GM12874 (cell line): Measurements from ENCODE around the gene RPS6KA5.

Source experiments
- TF ChIP-seq, protein P1 (sequence below): IDR thresholded peaks from 2 replicates; pipeline ENCODE4 v1.5.1; 2011; ENCODE audit warnings: low read depth, mild to moderate bottlenecking, control low read depth, low read length, moderate library complexity; ENCODE audit not compliant: insufficient read depth

Gene RPS6KA5

DNA sequence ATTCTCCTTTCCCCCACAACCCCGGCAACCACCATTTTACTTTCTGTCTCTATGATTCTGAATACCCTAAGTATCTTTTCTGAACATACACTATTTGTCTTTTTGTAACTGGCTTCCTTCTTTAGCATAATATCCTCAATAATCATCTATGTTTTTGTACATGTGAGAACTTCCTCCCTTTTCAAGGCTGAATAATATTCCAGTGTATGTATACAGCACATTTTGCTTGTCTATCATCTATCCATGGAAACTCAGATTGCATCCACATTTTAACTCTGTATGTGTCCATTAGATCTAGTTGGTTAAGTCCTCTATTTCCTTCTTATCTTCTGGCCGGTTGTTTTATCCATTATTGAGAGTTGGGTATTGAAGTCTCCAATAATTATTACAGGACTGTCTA lies 180.2 kb downstream of the RPS6KA5 start:
- TF ChIP-seq, protein P1, sequence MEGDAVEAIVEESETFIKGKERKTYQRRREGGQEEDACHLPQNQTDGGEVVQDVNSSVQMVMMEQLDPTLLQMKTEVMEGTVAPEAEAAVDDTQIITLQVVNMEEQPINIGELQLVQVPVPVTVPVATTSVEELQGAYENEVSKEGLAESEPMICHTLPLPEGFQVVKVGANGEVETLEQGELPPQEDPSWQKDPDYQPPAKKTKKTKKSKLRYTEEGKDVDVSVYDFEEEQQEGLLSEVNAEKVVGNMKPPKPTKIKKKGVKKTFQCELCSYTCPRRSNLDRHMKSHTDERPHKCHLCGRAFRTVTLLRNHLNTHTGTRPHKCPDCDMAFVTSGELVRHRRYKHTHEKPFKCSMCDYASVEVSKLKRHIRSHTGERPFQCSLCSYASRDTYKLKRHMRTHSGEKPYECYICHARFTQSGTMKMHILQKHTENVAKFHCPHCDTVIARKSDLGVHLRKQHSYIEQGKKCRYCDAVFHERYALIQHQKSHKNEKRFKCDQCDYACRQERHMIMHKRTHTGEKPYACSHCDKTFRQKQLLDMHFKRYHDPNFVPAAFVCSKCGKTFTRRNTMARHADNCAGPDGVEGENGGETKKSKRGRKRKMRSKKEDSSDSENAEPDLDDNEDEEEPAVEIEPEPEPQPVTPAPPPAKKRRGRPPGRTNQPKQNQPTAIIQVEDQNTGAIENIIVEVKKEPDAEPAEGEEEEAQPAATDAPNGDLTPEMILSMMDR: no peak

DNA sequence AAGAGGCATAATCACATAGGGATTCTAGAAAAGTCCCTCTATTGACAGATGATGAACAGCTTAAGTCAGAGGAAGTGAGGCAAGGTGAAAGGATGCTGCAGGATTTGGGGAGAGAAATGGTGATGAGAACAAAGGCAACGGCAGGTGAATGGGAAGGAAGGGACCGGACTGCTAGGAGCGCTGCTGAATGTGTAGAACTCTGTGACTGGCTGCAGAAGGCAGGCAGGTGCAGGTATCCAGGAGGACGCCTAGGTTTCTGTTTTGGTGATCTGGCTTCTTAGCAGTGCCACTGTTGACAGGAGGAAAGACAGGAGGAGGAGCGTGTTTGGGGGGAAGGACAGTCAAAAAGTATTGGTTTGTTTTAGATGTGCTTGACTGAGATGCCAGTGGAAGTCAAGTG lies 185.8 kb downstream of the RPS6KA5 start:
- TF ChIP-seq, protein P1: no peak

DNA sequence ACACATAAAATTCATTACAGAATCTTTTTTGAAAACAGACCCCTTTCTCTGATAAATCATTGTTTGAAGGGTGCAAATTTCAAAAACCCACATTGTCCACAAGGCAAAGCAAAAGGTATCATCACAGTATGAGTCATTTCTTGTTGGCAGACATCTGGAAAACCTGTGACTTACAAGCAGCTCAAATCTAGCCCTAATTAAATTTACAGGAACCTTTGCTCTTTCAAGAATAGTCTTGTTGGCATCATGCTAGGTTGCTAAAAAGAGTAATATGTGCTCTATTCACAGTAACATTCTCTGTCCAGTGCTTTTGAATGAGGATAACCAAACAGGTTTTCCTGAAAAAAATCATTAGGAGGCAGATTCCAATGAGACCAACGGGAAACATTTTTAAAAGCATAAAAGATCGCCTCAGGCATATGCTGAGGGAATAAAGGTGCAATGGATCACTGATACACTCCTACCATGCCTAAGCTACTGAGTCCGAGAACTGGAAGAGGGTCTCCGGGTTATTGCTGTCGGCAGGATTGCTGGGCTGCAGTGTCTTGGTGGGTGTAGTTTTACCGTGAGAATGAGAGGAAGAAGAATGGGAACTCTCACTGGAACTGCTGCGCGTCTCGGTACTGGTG lies 188.7 kb downstream of the RPS6KA5 start:
- TF ChIP-seq, protein P1: no peak

DNA sequence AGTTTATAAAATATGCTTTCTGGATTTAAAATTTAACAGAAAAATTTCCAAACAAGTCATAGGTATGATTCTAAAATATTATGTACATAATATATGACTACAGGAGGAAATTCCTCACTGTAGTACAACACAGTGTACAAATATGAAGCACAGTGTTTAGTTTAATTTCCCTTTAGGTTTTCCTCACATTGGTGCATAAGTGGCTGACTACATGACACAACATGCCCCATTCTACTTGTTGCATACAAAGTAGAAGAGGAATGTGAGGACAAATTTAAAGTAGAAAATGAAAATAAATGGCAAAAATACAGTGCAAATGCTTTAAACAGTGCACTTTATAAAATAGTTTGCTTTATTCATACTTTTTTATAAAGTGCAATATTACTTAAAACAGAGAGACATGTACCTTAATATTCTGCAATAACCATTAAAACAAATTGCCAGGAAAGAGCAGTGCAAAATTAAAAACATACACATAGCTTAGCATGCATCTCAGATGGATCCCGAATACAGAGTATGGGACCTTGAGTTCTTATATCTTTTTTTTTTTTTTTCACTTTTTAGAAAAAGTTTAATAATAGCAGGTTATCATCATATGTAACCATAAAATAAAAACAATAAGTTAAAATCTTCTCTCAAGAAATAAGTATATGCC lies 189.4 kb downstream of the RPS6KA5 start:
- TF ChIP-seq, protein P1: no peak

DNA sequence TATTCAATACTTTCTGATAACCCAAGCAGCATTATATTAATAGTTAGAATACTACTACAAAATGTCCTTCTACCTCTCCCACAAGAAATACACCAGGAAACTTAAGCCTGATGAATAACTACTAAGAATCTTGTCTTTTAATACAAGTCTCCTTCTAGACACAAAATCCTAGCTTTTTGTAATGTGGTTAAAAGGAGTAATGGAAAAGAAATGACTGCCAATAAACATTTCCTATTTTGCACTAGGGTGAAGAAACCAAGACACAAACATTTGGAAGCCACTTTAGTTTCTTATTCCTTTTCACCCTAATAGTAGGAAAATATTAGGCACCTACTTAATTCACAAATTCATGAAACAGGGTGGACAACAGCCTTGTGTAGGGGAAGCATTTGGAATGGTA lies 192.9 kb downstream of the RPS6KA5 start:
- TF ChIP-seq, protein P1: no peak

DNA sequence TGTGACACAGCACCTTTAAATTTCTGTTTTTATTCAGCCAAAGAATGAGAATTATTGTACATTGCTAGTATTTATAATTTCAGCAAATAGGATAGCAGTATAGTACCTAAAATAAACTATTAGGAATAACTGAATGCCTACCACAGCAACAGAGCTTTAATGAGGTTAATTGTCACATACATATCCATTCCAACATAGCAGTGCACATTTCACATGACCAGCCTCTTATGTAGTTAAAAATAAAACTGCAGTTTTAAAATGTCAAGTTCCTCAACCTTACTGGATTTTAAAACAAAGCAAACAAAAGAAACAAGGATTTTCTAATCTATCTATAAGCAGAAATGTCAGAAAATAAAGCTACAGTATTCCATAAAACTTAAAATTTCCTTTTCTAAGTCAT lies 193.6 kb downstream of the RPS6KA5 start:
- TF ChIP-seq, protein P1: no peak

DNA sequence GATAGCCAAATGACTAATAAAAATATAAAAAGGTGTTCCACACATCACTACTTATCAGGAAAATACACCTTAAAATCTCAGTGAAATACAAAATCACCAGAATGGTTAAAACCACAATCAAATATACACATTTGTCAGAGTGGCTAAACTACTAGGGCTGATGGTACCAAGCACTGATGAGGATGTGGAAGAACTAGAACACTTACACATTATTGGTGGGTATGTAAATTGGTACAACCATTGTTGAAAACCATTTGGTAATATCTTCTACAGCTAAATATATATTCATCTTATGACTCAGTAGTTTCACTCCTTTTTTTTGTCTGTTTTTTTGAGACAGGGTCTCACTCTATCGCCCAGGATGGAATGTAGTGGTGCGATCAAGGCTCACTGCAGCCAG lies 195.7 kb downstream of the RPS6KA5 start:
- TF ChIP-seq, protein P1: no peak
